ENCODE results near the gene ALG10B. TPM values are rescaled to one million over a fixed set of nuclear protein-coding genes. Genes with fewer than 3 reads are reported as not detected.

The ALG10B gene, protein sequence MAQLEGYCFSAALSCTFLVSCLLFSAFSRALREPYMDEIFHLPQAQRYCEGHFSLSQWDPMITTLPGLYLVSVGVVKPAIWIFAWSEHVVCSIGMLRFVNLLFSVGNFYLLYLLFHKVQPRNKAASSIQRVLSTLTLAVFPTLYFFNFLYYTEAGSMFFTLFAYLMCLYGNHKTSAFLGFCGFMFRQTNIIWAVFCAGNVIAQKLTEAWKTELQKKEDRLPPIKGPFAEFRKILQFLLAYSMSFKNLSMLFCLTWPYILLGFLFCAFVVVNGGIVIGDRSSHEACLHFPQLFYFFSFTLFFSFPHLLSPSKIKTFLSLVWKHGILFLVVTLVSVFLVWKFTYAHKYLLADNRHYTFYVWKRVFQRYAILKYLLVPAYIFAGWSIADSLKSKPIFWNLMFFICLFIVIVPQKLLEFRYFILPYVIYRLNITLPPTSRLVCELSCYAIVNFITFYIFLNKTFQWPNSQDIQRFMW
- total RNA-seq (2022; extraction: Qiagen RNA extraction; ENCODE audit: low read depth): 1.3 to 6.2 TPM (median 4.8 TPM) in 5 replicates

DNA sequence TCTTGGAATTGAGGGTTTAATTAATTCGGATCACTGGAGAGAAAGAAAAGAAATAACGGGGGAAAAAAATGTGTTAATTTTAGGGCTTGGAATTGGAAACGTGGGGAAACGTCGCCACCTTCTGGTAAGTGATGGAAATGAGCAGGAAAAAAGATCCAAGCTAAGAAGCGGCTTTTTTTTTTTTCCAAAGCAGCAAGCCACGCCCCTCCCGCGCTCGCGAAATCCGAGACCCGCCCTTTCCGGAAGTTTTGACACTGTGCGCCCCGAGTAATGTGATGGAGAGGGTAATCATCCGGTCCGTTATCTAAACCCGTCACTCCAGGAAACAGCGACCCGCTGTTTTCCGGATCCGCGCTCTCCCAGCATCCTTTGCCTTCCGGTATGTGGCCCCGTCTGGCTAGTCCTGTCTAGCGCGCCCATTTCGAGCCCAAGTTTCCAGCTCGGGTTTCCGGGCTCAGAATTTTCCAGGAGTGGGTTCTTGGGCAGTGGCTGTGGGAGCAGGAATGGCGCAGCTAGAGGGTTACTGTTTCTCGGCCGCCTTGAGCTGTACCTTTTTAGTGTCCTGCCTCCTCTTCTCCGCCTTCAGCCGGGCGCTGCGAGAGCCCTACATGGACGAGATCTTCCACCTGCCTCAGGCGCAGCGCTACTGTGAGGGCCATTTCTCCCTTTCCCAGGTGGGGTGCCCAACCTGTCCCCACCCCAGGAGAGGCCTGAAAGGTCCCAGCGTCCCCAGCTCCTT is at the start of gene ALG10B:
Gene ALG10B (plus strand): TSS at position 384 of the 739 bp plus-strand sequence. CDS start 120 bp downstream, at position 504.

